Colon (tissue), 2 donors: ENCODE measurements around the gene CACNA1F.
A peak's percentile ranks its signal among the peaks of the same experiment; 100 is the strongest.
"Not testable (repeated sequence)": the region's sequence is repeated elsewhere in the genome, so short reads cannot be mapped to it uniquely, and the experiment has no call there.

Experiments used
- FAIRE-seq: peaks from 2 replicates; lab custom pipeline; 2012; peaks lifted over from hg19 to GRCh38; lab: Jason Lieb, UNC
- donor health status: control.
- donor health status: control.

CACNA1F gene

DNA sequence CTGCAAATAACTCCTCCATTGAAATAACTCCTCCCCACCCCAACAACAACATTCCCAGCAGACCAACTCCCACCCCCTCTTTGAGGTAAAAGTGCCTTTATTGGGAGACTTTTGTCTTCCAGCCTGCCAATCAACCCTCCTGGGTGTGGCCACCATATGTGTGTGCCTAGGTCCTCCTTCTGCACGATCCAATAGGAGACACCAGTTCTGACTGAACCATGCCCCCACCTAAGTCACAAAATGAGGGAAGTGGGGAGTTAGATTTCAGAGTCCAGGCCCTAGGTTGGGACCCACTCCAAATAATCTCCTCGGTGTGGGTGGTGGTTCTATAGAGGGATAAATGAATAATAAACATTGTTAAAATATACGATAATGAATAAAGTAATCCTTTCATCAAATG, 58.4 kb downstream of the CACNA1F start:
- no peak for FAIRE-seq

GRCh38 chrX:49173544-49173943, 59.6 kb downstream of the CACNA1F start:
- not testable (repeated sequence) for FAIRE-seq

- FAIRE-seq: no peak
These were observed 60.8 kb downstream of the CACNA1F start for GRCh38 chrX:49172280-49172780.

GRCh38 chrX:49171752-49172279, 61.3 kb downstream of the CACNA1F start, which contains the start of gene PLP2:
Gene PLP2 (plus strand): TSS chrX:49171898. CDS start chrX:49172001, 103 bp downstream.
- no peak for FAIRE-seq

GRCh38 chrX:49167740-49168108, 65.4 kb downstream of the CACNA1F start:
- no peak for FAIRE-seq

- no peak for FAIRE-seq
These were observed 66.0 kb downstream of the CACNA1F start for GRCh38 chrX:49166914-49167739.

GRCh38 chrX:49165901-49166881, 66.9 kb downstream of the CACNA1F start:
- FAIRE-seq: no peak

DNA sequence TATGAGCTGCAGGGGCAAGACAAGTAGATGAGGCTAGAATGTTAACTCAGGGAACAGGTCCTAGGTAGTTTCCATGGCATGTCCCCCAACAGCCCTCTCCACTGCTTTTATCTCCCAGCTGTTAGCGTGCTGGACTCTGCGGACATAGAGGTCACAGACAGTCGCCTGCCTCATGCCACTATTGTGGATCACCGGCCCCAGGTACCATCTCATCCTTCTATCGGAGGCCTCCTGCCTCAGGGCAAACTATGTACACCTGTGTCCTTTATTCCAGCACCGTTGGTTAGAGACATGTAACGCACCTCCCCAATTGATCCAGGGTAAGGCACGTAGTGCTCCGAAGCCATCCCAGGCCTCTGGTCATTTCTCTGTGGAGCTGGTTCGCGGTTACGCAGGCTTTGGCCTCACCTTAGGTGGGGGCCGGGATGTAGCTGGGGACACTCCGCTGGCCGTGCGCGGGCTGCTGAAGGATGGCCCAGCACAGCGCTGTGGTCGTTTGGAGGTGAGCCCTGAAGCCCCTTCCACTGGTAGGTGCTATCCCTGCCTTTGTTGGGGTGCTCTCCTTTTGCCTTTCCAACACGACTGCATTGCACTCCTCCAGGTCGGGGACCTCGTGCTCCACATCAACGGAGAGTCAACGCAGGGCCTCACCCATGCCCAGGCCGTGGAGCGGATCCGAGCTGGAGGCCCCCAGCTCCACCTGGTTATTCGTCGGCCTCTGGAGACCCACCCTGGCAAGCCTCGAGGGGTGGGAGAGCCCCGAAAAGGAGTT, 68.4 kb downstream of the CACNA1F start:
- FAIRE-seq: no peak

DNA sequence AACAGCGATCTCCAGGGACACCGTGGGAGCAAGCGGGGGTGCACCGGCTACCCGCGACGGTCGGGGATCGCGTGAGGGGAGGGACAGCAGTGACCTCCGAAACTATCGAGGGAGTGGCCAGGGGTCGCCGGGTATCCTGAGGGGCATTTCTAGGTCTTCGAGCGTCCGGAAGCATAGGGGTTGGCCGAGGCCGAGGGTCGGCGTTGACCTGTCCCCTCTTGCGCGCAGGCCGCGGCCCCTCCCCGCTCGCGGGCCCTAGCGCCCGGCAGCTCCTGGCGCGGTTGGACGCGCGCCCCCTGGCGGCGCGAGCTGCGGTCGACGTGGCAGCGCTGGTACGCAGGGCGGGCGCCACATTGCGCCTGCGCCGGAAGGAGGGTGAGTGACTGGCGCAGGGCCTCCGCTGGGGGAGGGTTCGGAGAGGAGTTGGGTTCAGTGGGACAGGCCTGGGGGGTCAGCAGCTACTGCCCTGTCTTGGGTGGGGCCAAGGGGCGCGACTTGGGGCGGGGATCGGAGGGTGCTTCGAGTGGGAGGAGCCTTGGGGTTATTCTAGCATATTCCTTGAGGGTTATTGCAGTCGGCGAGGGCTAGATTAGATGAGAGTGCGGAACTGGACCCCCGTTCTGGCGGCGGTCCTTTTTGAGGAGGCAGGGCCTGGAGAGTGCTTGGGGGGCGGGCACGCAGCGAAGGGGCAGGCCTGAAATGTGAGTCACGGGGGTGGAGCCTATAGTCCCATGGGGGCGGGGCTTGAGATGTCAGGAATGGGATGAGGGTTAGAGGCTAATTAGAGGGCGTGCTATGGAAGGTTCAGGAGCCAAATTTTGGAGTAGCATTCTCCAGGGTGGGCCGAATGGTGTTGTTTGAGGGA, 69.4 kb downstream of the CACNA1F start:
- FAIRE-seq: no peak

GRCh38 chrX:49162620-49163019, 70.5 kb downstream of the CACNA1F start, which contains the start of gene MAGIX:
Gene MAGIX (plus strand): TSS chrX:49162758. CDS start chrX:49162890, 132 bp downstream.
- FAIRE-seq: no peak

DNA sequence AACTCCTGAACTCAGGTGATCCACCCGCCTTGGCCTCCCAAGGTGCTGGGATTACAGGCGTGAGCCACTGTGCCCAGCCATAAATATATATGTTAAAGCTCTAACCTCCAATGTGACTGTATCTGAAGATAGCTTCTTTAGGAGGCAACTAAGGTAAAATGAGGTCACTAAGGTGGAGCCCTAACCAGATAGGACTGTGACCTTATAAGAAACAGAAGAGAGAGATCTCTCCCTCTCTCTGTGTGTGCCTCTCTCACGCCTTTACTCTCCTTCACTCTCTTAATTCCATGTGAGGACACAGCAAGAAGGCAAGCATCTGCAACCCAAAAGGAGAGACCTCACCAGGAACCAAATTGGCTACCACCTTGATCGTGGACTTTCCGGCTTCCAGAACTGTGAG, 71.5 kb downstream of the CACNA1F start:
- no peak for FAIRE-seq

DNA sequence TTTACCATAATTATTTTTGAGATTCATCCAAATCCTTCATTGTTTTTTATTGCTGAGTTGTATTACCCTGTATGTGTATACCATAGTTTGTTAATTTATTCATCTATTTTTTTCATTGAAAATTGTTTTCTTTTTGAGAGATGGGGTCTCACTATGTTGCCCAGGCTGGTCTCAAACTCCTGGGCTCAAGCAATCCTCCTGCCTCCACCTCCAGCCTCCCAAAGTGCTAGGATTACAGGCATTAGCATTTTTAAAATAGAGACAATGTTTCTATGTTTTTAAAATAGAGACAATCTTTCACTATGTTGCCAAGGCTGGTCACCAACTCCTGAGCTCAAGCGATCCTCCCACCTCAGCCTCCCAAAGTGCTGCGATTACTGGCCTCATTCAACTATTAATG, 72.2 kb downstream of the CACNA1F start:
- no peak for FAIRE-seq

GRCh38 chrX:49157194-49157593, 75.9 kb downstream of the CACNA1F start:
- no peak for FAIRE-seq

DNA sequence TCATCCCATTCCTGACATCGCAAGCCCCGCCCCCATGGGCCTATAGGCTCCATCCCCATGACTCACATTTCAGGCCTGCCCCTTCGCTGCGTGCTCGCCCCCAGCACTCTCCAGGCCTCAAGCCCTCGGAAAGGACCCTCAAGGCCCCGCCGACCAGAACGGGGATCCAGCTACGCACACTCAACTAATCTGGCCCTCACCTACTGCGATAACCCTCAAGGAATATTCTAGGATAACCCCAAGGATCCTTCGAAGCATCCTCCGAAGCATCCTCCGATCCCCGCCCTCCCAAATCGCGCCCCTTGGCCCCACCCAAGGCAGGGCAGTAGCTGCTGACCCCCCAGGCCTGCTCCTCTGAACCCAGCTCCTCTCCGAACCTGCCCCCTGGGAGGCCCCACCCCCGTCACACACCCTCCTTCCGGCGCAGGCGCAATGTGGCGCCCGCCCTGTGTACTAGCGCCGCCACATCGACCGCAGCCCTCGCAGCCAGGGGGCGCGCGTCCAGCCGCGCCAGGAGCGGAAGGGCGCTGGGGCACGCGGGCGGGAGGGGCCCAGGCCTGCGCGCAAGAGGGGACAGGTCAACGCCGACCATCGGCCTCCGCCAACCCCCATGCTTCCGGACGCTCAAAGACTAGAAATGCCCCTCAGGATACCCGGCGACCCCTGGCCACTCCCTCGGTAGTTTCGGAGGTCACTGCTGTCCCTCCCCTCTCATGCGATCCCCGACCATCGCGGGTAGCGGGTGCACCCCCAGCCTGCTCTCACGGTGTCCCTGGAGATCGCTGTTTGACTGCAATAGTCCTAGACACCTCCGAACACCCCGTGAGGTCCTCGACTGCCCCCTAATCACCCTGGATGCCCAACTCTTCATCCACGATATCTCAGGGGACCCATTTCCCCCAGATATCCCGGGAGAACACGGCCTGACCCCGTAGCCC, 77.0 kb downstream of the CACNA1F start:
- FAIRE-seq: no peak

DNA sequence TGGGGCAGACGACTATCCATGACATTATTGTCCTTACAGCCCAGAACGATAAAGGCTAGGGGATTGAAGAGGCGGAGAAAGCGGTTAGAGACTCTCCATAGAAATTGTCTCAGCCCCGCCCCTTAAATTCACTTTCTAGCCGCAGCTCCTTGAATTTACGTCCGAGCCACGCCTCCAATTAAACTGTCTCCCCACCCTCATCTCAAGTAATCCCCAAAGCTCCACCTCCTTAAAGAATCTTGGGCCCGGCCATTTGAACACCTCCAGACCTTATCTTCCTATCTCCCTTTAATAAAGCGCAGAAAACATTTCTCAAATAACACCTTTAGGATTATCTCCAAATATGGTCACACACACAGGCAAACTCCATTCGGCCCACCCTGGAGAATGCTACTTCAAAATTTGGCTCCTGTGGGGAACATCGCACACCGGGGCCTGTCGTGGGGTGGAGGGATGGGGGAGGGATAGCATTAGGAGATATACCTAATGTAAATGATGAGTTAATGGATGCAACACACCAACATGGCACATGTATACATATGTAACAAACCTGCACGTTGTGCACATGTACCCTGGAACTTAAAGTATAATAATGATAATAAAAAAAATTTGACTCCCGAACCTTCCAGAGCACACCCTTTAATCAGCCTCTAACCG, 77.8 kb downstream of the CACNA1F start:
- peak; percentile 49 for FAIRE-seq
